NCI-H146 (cell line): Measurements from ENCODE around the gene ITM2B.

Experiments used
- DNase-seq: peaks from one replicate; lab custom pipeline; 2025; lab: John Stamatoyannopoulos, UW

Gene ITM2B

GRCh38 chr13:48258430-48258829, 25.4 kb downstream of the ITM2B start:
- DNase-seq: no peak

DNA sequence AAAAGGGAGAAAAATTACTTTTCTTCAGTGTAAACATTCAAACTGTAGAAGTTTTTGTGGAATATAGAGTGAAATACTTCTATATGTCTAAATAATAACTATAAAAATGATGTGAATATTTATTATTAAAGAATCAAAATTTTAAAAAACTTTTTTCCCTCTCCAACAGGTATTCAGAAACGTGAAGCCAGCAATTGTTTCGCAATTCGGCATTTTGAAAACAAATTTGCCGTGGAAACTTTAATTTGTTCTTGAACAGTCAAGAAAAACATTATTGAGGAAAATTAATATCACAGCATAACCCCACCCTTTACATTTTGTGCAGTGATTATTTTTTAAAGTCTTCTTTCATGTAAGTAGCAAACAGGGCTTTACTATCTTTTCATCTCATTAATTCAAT, 28.0 kb downstream of the ITM2B start:
- DNase-seq: no peak

- DNase-seq: no peak
Observed at GRCh38 chr13:48263196-48263595, 30.2 kb downstream of the ITM2B start.

DNA sequence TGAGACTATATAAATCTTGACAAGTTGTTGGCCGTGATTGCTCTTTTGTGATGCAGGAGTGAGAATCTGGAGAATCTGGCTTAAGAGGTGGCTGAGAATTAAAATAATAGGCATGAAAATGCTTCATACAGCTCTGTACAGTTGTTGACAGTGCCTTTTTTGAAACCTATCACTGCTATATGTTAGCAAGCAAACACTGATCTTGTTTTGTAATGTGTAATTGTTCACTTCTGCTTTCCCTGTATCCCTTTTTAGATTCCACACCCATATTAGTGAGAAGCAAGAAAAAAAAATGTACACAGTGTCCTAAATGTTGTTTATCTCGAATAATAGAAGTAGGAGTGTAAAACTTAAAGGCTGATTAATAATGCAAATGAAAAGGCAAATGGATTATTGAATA, 31.1 kb downstream of the ITM2B start:
- no peak for DNase-seq

- no peak for DNase-seq
Observed at GRCh38 chr13:48265217-48265815, 32.3 kb downstream of the ITM2B start.

DNA sequence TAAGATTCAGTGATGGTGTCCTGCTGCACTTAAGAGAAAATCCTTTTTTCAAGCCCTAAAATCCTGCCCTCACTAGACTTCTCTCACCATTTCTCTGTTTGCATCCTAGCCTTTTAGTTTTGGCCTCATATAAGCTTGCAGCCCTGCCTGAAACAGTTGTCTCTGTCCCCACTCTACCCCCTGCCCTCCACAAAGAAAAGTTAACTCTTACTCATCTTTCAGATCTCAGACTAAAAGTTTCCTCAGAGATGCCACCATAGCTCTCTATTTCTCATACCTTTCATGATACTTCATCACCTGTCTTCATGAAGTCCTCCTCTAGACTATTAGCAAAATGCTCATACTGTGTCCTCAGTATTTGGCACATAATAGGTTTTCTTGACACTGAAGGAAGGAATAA, 33.1 kb downstream of the ITM2B start:
- no peak for DNase-seq

DNA sequence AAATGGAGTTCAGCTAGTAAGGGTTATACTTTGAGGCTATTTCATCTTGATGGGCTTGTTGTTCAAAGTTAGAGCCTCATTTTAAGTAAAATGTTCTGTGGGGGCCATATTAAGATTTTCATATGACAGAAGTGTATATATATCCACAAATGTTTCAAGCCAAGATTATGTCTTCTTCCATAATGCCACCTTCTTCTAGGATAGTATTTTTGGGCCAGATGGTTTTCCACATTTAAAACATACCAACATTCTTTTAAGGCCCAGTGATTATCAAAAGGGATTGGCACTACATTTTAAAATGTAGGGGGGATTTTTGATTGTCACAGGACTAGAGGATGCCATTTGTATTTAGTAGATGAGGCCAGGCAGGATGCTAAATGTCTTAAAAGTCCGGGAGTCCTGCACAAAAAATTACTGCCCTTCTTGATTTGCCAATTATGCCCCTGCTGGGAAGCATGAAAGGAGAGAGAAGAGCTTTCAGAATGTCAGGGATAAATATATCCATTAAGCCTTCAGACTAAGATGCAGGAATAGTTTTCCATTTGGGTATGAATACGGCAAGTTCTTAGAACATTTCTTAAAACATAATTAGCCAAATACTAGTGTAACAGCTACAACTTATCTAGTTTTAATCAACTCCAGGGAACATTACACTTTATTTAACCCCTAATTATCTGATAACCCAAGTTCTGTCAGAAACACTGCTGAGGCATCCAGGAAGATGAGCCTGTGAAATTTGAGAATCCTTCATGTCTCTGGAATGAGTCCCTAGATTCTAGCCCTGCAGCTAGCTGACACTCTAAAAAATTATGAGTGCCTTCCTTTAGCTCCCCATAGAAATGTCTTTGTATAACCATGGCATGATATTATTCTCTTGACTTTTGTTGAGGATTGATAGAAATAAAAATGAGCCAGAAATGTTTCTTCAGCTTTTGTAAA, 34.0 kb downstream of the ITM2B start:
- peak; percentile 25 for DNase-seq

GRCh38 chr13:48268019-48268418, 35.0 kb downstream of the ITM2B start:
- no peak for DNase-seq

- no peak for DNase-seq
Observed at GRCh38 chr13:48273346-48273745, 40.3 kb downstream of the ITM2B start.

- DNase-seq: no peak
Observed at GRCh38 chr13:48275507-48275906, 42.5 kb downstream of the ITM2B start.

GRCh38 chr13:48278806-48279205, 45.8 kb downstream of the ITM2B start:
- peak; percentile 75 for DNase-seq

GRCh38 chr13:48281556-48281955, 48.5 kb downstream of the ITM2B start:
- peak; percentile 9 for DNase-seq

DNA sequence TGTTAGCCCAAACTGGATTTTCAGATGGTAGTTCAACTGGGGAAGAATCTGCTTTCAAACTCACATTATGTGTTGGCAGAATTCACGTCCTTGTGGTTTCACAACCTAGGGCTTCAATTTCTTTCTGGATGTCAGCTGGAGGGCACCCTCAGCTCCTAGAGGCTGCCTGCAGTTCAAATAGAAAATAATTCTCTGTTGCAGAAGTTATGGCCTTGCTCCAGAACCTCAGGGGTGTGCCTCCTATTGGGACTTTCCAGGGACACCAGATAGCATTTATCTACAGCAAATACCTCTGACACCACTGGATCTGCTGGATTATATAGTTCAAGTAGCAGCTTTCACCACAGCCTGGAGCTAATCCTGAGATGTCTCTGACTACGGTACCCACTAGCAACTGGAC, 58.7 kb downstream of the ITM2B start:
- no peak for DNase-seq

- no peak for DNase-seq
Observed at GRCh38 chr13:48292650-48293049, 59.6 kb downstream of the ITM2B start.

DNA sequence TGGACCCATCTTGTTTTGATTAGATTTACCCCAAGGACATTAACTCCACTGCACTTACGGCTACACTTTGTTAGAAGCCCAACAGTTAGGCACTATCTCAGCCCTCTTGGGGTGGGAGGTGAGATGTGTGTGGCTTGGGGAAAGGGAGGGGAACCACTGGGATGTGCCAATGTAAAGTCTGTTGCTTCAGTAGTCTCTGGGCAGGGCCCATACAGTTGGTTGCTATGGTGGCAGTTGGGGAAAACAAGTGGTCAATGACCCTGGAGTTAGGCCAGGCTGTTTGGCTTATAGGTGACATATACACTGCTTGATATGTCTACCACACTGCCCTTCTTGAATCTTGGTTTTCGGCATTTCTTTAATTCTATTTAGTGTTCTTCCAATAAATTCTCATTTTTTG, 61.6 kb downstream of the ITM2B start:
- no peak for DNase-seq

GRCh38 chr13:48295271-48295670, 62.3 kb downstream of the ITM2B start:
- DNase-seq: peak; percentile 12

DNA sequence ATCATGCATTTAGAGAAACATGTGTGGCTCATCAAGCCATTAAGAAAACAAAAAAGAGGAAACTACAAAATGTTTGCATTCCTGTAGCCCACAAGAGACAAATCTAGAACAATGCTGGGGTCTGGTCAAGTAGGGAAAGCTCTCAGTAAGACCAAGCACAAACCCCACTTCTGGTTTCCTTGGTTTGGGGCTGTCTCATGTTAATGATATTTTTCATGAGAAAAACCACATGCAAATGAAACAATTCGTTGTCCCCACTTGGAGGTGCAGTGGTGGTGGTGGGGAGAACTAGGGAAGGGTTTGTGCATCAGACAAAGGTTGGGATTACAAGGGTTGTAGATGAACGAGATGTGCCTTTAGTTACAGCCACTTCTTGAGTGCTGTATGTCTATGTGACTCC, 63.5 kb downstream of the ITM2B start:
- no peak for DNase-seq

DNA sequence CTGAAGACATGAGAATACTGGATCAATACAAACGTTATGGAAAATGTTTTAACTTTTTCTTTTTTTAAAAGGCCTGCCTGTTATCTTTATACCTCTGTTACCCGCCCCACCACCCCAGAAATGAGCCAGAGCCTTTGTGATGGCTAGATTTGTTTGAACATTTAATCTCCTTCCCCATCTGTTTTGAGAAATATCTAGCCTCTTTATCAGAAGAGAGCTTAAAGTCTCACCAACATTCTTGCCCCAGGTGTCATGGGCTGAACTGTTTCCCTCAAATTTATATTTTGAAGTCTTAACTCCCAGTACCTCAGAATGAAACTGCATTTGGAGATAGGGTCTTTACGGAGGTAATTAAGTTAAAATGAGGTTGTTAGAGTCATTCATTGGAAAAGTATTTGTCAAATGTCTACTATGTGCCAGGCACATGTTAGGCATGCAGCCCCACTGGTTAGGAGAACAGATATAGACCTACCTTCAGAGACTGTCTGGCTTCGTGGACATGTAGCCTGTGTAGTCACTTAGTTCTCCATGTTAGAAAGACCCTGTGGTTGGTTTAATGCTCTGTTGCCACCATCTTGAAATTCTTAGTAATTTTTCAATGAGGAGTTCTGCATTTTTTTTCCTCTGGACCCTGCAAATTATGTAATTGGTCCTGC, 64.3 kb downstream of the ITM2B start:
- no peak for DNase-seq

DNA sequence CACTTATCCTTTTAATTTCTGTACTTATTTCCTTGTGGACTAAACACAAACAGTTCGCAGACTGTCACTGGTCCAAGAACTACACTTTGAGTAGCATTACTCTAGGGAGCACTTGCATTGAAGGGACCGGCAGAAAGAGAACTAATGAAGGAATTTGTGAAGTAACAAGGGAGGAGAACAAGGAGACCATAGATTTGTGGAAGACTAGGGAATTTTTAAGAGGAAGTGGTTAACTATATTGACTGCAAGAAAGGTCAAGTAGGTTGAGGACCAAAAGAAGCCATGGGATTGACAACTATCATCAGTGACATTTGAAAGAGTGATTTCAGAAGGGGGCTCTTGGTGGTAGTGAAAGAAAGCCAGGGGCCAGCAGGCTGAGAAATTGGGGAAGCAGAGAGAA, 66.6 kb downstream of the ITM2B start:
- no peak for DNase-seq

- DNase-seq: peak; percentile 45
Observed at GRCh38 chr13:48302871-48303358, 69.9 kb downstream of the ITM2B start.

GRCh38 chr13:48303359-48304142, 70.5 kb downstream of the ITM2B start, which contains the start of gene RB1:
RB1 (plus strand) TSS chr13:48303751; CDS start chr13:48303913, 162 bp downstream.
- peak; percentile 87 for DNase-seq
